AG09309 (cell line): Measurements from ENCODE around the gene RALY.

Experiments used
- DNase-seq: peaks from one replicate; pipeline ENCODE4 v3.0.0-alpha.2; 2010; ENCODE audit warnings: low read depth
- H3K4me3 ChIP-seq: 2 replicates; pipeline ENCODE4 v1.5.1; 2011; ENCODE audit warnings: mild to moderate bottlenecking, low read depth, low read length, moderate library complexity; ENCODE audit not compliant: control insufficient read depth
- CTCF ChIP-seq: IDR thresholded peaks from 2 replicates; pipeline ENCODE4 v1.5.1; 2011; ENCODE audit warnings: mild to moderate bottlenecking, low read depth, low read length, inconsistent platforms; ENCODE audit not compliant: insufficient read depth, control insufficient read depth; ENCODE audit errors: missing control alignments

The RALY gene

DNA sequence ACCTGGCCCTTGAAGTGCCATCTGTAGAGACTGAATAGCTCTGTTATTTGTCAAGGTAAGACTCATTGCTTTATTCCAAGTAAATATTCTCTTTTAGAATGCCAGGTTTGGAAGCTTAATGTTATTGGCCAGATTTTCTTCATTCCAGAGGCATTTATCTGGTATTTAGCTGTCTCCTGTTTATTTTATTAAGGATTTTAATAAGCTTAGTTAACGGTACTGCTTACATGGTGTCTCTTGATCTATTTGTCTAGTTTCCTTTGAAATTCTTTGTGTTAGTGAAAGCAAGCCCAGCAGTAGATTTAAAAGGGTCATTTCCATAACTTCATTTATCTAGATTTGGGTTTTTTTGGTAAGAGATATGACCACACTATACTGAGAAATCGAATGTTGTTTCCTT, 7.7 kb downstream of the RALY start:
- DNase-seq, result no peak
- H3K4me3 ChIP-seq, result no peak overlapping the region
- TF ChIP-seq CTCF, result no peak

- no peak overlapping the region for H3K4me3 ChIP-seq
- no peak for DNase-seq
- no peak for TF ChIP-seq CTCF
Measured at GRCh38 chr20:34004227-34004626, 10.5 kb downstream of the RALY start.

DNA sequence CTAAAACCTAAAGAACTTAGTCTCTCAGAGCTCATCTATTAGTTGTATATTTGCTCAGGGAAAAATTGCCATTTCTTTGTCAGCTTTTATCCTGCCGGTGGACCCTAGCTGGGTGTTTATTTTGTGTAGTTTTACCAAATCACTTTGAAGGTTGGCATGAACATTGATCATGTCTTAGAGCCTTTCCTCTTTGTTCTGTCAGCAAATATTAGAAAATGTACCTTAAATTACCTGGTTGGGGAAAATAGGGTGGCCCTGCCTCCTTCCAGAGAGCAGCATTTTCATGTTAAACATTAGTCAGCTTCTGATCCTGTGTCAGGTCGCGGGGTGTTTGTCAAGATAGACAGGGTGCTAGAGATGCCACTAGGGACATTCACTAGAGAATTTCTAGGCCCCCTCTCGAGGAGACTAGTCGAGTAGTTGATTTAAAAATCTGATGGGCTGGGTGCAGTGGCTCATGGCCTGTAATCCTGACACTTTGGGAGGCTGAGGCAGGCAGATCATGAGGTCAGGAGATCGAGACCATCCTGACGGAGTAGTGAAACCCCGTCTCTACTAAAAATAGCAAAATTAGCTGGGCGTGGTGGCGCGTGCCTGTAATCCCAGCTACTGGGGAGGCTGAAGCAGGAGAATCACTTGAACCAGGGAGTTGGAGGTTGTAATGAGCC, 11.2 kb downstream of the RALY start:
- TF ChIP-seq CTCF, result no peak
- DNase-seq, result no peak
- no peak overlapping the region for H3K4me3 ChIP-seq

DNA sequence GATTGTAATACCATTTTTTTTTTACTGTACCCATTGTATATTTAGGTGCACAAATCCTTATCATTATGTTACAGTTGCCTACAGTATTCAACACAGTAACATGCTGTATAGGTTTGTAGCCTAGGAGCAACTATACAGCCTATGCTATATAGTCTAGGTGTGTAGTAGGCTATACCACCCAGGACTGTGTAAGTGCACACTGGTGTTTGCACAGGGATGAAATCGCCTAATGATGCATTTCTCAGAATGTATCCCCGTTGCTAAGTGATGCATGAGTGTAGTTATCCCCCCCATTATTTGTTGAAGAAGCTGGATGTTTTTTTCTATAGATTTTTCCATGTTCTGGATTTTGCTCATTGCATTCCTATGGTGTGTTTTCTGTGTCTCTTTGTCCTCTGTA, 12.9 kb downstream of the RALY start:
- no peak for DNase-seq
- H3K4me3 ChIP-seq, result no peak overlapping the region
- no peak for TF ChIP-seq CTCF

DNA sequence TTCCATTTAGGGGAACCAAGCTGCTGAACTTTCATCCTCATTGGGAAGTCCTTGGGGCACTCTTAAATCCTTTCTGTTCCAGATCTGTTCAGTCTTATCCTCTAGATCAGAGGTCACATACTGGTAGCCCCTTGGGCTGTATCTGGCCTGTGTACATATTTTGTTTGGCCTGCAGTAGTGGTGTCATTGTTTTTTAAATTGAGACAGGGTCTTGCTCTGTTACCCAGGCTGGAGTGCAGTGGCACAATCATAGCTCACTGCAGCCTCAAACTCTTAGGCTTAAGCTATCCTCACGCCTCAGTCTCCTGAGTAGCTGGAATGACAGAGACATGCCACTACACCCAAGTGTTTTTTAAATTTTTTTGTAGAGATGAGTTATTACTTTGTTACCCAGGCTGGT, 14.8 kb downstream of the RALY start:
- TF ChIP-seq CTCF, result no peak
- no peak overlapping the region for H3K4me3 ChIP-seq
- no peak for DNase-seq

DNA sequence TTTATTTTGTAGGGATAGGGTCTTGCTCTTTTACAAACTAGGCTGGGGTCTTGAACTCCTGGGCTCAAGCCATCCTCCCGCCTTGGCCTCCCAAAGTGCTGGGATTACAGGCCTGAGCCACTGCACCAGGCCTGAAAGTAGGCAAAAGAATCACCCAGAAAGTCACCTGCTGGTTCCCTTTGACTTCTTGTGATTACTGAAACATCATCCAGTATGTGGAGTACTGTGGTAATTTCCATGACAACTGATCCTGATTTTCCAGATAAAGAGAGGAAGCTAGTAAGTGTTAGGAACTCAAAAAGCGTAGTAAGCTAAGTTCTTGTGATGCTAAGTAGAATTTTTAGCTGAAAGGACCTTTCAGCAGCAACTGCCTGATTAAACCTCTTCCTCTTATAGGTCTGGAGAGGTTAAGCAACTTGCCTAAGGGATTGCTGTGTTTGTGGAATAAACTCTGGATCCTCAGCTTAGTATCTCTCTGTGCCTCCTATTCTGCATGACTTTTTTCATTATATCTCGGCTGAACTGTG, 16.8 kb downstream of the RALY start:
- H3K4me3 ChIP-seq, result no peak overlapping the region
- no peak for DNase-seq
- no peak for TF ChIP-seq CTCF

GRCh38 chr20:34011275-34011674, 17.6 kb downstream of the RALY start:
- TF ChIP-seq CTCF, result no peak
- DNase-seq, result no peak
- no peak overlapping the region for H3K4me3 ChIP-seq
